GM10266 (cell line): Measurements from ENCODE around the gene EVI5.
"Not testable (repeated sequence)": the region's sequence is repeated elsewhere in the genome, so short reads cannot be mapped to it uniquely, and the experiment has no call there.

Source experiments
- DNase-seq: peaks from one replicate; pipeline ENCODE4 v3.0.0; 2012; ENCODE audit errors: extremely low spot score
- TF ChIP-seq, protein P1 (sequence below): IDR thresholded peaks from 2 replicates; pipeline ENCODE4 v1.5.1; 2012; ENCODE audit warnings: mild to moderate bottlenecking, low read depth; ENCODE audit not compliant: control insufficient read depth, insufficient read depth; ENCODE audit errors: missing control alignments

EVI5 gene

DNA sequence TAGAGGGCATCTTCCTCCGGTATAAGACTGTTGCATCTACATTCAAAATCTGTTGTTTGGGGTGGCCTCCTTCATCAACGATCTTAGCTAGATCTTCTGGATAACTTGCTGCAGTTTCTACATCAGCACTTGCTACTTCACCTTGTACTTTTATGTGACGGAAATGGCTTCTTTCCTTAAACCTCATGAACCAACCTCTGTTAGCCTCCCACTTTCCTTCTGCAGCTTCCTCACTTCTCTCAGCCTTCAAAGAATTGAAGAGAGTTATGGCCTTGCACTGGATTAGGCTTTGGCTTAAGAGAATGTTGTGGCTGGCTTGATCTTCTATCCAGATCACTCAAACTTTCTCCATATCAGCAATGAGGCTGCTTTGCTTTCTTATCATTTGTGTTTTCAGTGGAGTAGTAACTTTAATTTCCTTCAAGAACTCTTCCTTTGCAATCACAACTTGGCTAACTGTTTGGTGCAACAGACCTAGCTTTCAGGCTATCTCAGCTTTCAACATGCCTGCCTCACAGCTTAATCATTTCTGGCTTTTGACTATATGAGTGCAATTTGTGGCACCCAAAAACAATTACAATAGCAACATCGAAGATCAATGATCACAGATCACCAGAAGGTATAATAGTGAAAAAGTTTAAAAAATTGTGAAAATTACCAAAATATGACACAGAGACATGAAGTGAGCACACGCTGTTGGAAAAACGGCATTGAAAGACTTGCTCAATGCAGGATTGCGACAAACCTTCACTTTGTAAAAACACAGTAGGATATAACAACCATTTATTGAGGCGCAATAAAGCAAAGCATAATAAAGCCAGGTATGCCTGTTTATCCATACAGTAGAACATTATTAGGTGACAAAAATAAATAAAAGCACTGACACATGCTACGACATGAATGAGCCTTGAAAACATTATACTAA, 241.5 kb downstream of the EVI5 start:
- TF ChIP-seq, protein P1, sequence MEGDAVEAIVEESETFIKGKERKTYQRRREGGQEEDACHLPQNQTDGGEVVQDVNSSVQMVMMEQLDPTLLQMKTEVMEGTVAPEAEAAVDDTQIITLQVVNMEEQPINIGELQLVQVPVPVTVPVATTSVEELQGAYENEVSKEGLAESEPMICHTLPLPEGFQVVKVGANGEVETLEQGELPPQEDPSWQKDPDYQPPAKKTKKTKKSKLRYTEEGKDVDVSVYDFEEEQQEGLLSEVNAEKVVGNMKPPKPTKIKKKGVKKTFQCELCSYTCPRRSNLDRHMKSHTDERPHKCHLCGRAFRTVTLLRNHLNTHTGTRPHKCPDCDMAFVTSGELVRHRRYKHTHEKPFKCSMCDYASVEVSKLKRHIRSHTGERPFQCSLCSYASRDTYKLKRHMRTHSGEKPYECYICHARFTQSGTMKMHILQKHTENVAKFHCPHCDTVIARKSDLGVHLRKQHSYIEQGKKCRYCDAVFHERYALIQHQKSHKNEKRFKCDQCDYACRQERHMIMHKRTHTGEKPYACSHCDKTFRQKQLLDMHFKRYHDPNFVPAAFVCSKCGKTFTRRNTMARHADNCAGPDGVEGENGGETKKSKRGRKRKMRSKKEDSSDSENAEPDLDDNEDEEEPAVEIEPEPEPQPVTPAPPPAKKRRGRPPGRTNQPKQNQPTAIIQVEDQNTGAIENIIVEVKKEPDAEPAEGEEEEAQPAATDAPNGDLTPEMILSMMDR = no peak
- no peak for DNase-seq

DNA sequence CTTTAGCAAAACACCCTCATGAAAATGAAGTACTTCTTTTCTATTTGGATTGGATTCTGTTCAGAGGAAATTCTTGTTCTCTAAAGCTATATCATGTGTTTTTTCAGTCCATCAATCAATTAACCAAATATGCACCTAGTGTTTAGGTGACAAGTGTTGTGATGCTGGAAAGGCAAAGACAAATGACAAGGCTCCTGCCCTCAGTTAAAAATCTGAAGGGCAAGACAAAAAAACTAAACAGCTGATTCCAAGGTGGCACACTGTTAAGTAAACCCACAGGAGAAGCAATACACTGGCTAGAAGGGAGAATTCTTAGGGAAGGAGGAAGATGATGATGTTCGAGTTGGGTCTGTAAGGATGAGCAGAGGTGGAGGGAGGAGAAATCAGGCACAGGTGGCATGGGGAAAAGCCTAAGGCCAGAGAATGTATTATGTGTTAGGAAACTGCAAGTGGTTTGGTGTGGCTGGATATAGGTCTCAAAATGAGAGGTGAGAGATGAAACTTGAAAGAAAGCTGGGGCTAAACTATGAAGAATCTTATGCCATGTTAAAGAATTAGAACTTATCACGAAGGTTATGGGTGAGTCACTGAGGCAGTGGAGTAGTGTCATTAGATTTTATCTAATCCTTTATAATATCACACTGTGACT, 246.4 kb downstream of the EVI5 start:
- peak; percentile 17 for DNase-seq
- TF ChIP-seq, protein P1 = no peak

DNA sequence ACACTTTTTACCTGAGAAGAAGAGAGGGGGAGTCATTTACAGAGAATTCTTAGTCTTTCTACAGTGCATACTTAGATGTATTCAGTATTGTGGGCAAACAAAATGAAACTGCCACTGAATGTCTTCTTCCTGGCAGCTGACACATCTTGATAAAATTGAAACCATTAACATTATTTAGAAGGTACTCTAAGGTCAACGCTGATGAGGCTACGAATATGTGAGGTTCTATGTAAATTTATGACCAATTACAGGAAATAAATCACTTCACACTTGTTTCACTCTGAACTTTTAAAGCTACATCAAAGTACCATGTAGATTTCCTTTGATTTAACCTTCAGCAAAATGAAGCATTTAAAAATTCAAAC, 246.9 kb downstream of the EVI5 start:
- TF ChIP-seq, protein P1 = no peak
- DNase-seq = peak; percentile 45

DNA sequence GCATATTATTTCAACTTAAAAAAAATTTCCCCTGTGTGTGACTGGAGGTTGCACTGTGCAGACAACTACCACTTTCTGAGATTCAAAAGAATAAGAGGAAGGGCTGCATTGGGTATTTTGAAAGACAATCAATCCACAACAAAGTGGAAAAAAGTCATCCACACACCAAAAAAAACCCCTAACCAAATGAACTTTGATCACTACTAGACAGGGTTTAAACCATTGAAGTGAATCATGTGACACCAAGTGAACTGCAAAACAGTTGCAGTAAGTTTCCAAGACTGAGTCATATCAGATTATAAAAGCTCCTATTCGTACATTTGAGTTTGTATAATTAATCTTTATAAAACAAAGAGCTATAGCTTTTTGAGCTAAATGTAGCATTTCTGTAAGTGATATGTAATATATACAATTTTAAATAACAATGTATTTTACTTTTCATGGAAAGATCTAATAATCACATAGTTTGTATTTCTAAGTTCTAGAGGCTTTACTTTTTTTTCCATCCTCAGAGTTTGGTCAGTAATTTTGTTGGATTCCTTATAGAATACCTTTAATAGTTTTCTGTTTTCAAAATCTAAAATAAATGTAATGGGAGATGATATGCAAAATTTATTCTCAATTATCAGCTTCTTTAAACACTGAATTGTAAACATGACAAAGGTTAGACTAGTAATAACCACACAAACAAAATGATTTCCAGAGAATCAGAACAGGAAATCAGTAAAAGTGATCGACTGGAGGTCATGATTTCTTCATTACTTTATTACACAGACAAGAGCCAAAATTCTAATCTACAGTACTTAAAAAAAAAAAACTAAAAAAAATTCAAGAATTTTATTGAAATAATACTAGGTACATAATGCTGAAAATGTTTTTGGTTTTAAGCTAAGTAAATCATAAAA, 247.7 kb downstream of the EVI5 start:
- peak; percentile 67 for DNase-seq
- TF ChIP-seq, protein P1 = no peak

DNA sequence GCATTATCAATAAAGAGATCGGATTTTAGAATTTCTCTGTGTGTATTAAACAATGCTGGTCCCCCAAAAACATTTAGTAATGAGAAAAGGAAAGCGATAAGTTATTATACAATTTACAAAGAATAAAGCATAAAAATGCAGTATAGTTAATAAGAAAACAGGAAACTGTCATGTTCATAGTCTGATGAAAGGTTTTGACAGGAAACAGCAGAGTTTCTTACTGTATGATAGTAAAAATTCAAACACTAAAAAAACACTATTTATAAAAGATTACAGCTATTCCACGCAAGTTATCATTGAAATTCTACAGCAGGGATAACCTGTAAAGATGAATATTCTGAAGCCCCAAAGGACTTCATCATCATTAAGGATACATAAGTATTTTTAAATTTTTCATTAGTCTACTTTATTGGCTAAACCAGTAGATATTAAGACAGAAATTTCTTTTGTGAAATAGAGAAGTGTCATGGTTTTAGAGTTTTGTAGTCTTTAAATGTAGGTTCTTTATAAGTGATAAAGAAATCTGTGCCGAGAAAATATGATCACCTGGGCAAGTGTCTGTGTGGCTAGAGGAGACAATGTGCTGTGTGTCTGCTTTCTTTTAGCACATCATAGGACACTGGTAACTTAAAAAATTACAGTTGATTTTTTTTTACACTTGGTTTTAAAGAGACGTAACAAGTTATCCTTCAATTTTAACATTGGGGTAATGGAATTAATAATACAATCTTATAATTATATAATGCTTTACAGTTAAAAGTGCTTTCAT, 248.5 kb downstream of the EVI5 start:
- TF ChIP-seq, protein P1 = no peak
- no peak for DNase-seq

DNA sequence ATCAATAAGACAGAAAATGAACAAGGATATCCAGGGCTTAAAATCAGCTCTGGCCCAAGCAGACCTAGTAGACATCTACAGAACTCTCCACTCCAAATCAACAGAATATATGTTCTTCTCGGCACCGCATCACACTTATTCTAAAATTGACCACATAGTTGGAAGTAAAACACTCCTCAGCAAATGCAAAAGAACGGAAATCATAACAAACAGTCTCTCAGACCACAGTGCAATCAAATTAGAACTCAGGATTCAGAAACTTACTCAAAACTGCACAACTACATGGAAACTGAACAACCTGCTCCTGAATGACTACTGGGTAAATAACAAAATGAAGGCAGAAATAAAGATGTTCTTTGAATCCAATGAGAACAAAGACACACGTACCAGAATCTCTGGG, 252.5 kb downstream of the EVI5 start:
- not testable (repeated sequence) for DNase-seq

DNA sequence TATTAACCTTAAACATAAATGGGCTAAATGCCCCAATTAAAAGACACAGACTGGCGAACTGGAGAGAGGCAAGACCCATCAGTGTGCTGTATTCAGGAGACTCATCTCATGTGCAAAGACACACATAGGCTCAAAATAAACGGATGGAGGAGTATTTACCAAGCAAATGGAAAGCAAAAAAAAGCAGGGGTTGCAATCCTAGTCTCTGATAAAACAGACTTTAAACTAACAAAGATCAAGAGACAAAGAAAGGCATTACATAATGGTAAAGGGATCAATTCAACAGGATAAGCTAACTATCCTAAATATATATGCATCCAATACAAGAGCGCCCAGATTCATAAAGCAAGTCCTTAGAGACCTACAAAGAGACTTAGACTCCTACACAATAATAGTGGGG, 253.0 kb downstream of the EVI5 start:
- DNase-seq = not testable (repeated sequence)
